ENCODE data around the gene TTC1.
"Not testable (repeated sequence)": the region's sequence is repeated elsewhere in the genome, so short reads cannot be mapped to it uniquely, and the experiment has no call there.

TTC1 gene

DNA sequence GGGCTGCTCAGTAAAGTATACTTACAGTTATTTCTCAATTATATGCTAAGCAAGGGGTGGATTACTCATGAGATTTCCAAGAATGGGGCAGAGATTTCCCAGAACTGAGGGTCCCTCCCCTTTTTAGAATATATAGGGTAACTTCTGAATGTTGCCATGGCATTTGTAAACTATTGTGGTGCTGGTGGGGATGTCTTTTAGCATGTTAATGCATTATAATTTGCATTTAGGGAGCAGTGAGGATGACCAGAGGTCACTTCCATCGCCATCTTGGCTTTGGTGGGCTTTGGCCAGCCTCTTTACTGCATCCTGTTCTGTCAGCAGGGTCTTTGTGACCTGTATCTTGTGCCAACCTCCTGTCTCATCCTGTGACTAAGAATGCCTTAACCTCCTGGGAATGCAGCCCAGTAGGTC, 35.5 kb downstream of the TTC1 start:
- DNase-seq = no peak

DNA sequence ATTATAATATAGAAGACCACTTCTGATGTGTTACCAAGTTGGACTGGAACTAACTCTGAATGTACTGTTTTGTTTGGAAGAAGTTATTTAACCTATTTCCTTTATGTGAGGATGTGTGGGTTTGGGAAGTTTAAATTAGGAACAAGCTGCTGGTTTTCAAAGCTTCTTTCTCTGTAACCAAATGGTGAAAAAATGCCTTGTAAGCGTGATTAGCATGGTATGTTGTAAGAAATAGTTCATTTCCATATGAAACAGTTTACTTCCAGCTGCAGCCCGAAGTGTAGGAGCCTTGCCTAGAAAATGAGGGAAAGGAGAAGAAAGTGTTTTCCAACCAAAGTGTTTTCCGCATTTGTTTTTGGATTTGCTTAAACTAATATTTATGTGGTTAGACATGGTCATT, 36.0 kb downstream of the TTC1 start:
- peak; percentile 29 for DNase-seq

DNA sequence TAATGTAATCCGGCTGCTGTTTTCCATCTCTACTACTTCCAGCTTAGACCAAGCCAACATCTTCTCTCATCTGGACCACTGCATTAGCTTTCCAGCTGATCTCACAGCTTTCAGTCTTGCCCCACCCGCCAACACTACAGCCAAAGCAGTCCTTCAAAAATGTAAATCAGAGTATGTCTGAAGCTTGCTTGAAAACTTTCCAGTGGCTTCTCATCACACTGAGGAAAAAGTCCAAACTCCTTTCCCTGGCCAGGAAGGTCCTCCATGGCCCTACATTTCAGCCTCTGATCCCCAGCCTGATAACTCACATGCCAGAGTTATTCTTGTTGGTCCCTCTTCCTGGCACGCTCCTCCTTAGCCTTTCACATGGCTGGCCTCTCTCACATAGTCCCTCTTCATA, 38.5 kb downstream of the TTC1 start:
- no peak for DNase-seq

DNA sequence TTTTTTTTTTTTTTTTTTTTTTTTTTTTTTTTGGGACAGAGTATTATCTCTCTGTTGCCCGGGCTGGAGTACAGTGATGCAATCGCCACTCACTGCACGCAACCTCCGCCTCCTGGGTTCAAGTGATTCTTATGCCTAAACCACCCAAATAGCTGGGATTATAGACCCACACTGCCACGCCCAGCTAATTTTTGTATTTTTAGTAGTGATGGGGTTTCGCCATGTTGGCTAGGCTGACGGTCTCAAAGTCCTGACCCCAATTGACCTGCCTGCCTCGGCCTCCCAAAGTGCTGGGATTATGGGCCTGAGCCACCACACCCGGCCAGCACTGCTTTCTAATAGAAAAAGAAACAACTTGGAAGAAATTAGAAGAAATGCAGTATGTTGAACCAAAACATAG, 39.2 kb downstream of the TTC1 start:
- no peak for DNase-seq

DNA sequence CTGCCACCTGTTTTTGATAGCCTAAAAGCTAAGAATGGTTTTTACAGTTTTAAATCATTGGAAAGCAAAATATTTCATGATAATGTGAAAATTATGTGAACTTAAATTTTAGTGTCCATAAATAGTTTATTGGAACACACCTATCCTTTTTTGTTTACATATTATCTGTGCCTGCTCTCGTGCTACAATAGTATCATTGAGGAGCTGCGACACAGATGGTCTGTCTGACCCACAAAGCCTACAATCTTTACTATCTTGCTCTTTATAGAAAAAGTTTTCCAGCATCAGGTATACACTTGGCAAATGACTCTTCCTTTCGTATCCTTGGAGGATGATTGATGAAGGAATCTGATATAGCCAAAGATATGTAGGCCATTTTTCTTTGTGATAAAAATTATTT, 40.2 kb downstream of the TTC1 start:
- DNase-seq = no peak

DNA sequence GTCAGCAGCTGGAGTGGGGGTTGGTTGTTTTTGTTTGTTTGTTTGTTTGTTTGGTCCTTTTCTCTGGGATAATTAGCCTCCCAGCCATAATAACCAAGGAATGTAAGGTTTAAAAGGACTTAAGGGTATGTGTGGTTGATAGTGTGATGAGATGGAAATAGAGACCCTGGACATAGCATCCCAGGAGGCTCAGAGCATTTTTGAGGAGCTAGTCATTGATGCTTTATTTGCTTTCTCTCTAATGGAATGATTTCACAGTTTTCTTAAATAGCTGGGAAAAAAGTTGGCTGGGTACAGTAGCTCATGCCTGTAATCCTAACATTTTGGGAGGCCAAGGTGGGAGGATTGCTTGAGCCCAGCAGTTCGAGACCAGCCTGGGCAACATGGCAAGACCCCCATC, 45.1 kb downstream of the TTC1 start:
- DNase-seq = peak; percentile 51

DNA sequence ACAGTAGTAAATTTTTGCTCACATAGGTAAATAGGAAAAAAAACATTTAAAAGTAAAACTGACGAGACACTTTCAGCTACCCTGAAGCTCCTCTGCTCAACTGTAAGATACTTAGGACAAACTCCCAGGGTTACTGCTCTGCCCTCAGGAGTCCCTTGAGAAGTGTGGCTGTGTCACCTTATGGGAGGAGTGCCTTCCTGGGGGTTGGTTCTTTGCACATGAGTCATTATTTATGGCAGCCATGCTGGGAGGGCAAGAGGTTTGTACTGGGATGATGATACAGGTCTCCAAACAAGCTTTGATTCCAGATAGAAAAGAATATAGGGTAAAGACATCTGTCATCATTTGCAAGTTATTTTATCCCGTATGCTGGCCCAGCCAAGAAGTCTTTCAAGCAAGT, 45.9 kb downstream of the TTC1 start:
- DNase-seq = peak; percentile 33

DNA sequence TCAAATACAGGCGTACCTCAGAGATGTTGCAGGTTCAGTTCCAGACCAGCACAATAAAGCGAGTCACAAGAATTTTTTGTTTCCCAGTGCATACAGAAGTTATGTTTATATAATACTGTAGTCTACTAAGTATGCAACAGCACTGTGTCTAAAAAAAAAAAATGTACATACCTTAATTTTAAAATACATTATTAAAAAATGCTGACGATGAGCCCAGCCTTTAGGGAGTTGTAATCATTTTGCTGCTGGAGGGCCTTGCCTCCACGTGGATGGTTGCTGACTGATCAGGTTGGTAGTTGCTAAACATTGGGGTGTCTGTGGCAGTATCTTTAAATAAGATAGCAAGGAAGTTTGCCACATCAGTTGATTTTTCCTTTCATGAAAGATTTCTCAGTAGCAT, 48.3 kb downstream of the TTC1 start:
- DNase-seq = no peak

DNA sequence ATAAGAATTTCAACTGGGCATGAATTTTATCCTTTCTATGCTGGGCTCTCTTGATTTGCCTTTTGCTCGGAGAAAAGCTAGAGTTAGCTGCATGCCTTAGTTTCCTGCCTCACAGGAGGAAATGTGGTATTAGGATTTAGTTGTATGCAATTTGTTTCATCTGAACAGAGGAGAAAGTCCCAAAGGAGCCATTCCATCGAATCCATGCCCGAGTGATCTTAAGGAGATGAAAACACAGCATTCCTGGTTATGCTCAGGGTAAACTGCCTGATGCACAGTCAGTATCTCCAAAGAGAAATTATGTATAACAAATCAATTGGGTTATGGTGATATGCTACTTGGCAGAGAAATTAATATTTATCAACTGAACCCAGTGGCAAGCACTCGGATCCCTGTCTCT, 51.1 kb downstream of the TTC1 start:
- DNase-seq = no peak

DNA sequence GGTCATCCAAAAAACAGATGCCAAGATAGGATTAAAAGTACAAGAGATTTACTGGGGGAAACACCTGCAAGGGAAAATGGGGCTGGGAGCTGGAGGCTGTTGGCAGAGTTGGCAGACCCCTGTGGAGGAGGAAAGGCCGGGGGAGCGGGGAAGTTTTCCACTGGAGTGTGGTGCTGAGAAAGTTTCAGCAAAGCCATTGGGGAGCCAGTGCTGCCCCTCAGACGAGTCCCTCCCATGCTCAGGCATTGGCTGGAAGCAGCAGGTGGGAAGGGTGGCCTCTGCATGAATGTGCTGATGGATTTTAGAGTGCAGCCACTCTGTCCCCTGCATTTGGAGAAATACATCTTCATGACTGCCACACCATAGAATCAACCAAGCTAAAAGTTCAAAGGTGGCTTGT, 52.8 kb downstream of the TTC1 start:
- DNase-seq = no peak

DNA sequence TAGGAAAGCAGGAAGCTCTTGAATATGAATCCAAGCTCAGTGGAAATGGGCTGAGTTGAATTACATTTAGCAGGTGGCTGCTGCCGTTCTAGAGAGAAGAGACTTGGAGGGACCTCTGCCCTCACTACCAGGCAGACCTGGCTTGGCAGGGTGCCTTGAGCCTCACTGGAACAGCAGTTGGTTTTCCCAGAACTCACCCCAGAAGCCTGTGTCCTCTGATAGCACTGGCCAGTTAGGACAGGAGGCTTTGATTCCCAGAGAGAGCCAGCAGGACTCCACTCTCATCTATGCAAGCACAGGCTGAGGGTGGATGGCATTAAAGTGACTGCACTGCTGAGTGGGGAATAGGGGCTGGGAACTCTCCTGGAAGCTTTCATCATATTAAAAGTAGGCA, 55.5 kb downstream of the TTC1 start:
- no peak for DNase-seq

DNA sequence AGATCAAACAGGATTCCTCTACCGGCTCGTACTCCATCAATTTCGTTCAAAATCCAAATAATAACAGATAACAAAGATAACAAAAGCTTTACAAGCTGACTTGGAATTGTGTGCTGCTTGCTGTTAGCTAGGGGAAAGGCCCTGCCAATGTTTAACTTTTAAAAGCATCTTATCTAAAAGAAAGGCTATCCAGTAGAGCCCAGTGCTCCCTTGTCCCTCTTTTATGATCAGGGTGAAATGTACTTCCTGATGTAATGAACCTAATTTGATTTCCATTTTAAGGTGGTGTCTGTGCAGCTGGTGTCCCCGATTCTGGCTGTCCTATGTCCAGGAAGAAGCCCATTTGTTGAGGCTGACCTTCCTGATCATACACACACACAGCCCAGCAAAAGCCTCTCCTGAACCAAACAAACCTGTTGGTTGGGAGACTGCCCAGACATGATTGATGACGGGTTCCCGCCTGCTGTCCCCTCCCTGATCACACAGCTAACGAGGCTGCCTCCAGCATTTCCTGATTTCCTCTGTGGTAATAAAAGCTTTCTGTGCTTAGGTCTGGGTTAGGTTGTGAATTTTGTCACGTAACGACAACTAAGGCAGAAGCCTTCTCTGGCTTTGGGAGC, 56.2 kb downstream of the TTC1 start:
- DNase-seq = no peak

DNA sequence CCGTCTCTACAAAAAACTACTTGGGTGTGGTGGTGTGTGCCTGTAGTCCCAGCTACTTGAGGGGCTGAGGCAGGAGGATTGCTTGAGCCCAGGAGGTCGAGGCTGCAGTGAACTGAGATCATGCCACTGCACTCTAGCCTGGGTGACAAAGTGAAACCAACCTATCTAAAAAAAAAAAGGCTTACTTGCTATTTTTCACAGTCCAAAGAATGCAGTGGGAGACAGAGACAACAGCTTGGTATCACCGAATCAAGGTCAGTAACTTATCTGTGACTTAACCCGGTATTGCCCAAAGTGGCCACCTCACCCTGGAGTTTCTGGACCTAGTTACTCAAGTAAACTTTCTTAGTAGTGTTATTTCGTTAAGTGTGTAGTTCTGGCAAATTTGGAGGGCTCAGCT, 60.2 kb downstream of the TTC1 start:
- DNase-seq = not testable (repeated sequence)

DNA sequence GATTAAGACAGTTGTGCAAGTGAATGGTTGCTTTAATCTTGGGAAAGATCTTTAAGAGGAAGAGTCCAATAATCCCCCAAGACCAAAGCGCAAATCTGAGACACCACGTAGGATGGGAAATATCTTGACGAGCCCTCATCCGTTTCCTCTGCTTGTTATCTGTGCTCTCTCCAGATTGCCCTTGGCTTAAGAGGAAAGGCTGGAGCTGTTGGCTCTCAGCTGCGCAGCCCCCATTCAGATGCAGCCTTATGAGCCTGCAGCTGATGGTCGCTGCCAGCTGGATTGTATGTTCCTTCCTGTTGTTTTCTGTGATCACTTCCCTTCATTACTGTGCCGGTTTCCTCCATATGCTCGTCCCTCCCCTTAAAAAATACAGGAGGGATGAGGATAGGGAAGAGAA, 62.6 kb downstream of the TTC1 start:
- DNase-seq = peak; percentile 18

DNA sequence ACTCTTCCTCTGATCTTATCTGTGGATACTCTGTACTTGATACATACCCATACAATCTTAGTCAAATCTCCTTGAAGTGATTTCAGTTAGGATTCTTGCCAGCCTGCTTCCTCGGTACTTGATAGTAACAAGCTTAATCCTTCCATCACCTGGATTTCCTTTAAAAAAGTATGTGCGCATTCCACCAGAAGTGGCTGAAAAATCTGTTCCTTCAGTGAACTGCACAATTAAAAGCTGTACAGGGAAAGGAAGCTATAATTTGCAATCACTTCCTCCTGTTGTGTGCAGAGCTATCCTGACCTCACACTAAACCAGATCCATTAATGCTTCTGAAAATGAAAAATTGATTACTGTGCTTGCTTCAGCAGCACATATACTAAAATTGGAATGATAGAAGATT, 63.0 kb downstream of the TTC1 start:
- DNase-seq = no peak

DNA sequence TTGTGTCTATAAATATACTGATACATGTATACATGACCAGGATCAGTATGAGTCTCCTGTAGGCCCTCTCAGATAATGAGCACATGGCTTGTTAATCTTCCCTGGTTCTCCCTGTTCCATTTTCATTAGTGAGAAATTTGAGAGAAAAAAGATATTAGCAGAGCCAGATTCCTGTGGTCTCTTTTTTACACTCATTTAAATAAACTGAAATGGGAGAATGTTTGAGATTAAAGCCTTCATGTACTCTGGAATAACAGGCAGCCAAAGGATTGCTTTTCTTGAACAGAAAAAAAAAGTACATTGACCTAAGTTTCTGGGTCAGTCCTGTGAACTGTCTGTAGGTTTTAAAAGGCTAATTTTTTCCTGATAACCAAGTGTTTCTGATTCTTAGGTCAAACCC, 66.1 kb downstream of the TTC1 start:
- no peak for DNase-seq

DNA sequence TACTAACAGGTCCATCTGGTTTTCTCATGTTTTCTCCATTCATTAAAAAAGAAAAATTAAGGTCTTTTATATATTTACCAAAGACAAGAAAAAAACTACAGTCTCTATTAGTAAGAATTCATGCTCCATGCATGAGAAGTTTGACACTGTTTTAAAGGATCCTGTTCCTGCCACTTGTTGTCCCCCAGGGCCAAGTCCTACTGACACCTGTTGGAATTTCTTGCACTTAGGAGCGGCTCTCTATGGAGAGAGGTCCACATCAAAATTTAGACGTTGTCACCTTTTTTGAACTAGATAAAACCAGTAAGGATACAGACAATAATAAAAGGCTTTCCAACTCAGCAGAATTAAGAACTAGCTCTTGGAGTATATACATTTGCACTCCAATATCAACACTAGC, 68.1 kb downstream of the TTC1 start:
- no peak for DNase-seq

DNA sequence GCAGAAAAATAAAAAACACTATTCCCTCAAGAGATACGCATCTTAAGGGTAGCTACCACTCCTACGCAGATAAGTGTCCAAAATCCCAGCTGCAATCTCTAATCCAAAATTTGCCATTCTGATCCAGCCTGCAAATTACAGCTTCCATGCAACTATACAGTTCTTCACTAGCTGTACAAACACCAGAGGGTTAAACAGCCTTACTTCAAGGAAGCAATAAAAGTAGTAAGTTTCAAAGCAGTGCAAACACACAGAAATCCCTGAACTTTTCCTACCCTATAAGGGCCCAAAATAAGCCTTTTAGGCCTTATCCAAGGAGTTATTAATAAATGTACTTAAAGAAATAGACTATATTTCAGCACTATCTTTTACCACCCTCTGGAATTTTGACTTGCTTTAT, 70.8 kb downstream of the TTC1 start:
- no peak for DNase-seq

DNA sequence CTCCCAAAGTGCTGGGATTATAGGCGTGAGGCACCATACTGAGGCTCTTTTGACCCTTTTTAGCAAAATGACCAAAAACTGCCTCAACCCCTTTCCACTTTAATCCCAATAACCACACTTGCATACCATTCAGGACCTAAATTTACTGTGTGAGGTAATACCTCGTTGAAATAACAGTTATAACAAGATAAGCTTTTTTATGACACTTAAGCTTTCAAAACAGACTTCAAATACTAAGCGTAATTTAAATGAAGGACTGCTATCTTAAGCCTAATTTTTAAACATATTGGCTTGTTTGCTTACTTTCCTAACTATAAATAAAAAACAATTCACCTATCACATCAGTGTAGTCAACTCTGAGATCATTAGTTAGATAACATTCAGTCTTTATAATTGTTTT, 72.6 kb downstream of the TTC1 start:
- no peak for DNase-seq

DNA sequence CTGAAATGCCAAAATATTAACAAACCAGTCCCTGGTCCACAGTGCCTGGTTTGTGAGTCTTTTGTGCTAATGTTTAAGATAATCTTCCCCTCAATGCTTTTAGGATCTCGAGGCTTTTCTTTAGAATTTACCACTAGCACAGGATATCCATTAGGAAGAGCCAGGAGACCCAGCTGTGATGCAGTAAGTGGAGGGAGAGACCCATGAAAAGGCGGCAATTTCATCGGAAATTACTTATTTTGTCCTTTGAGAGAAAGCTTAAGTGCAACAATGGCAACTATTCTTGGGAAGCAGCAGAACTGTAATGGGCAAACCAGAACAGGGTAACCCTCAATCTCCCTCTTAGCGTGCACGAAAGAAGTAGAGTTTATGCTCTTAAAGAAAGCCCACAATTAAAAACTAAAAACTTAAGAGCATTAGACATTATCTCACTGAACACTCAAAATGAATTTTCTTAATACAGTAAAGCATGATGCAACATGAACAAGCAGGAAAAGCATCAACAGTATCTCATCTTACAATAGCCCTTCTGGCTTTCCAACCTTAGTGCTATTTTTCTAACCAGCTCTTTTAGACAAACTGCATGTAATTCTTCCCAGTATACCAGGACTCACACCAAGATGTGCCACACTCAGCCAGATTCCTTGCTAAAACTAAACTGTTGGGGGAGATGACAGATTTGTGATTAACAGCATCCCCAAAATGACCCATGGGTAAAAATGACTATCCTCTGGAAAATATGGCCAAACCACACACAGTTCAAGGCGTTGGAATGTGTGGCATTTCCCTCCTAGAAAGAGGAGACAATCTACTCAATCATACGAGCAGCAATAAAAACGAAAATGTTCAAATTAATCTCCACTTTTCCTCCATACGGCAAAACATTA, 73.9 kb downstream of the TTC1 start:
- peak; percentile 95 for DNase-seq

DNA sequence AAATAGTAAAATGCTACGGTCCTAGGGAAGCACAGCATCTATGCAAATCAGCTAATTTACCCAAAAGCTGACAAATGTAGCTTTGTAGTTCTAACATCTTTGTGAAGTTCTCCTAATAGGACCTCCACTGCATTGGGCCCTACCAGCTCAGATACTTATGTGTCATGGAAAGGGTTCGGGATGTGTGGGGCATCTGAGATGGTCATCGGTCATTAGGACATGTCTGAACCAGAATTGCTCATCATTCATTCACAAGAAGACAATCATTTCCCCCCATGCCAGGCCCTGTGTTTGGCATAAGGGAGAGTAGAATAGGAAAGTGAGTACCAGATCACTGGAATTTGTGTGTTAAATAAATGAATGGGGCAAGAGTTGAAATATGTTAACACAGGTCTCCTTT, 74.6 kb downstream of the TTC1 start:
- DNase-seq = no peak

DNA sequence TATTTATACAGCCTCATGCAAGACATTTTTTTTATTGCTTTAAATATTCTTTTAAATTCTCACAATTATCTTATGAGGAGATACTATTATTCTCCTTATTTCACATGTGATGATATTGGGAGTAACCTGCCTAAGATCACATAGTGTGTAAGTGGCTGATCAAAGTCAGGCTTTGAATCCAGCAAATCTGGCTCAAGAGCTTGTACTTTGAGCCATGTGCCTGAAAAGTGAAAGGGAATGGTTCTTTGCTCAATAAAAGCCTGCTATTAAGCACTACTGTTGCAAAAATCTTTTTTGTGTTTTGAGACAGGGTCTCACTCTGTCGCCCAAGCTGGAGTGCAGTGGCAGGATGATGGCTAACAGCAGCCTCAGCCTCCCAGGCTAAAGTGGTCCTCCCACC, 75.2 kb downstream of the TTC1 start:
- DNase-seq = no peak

DNA sequence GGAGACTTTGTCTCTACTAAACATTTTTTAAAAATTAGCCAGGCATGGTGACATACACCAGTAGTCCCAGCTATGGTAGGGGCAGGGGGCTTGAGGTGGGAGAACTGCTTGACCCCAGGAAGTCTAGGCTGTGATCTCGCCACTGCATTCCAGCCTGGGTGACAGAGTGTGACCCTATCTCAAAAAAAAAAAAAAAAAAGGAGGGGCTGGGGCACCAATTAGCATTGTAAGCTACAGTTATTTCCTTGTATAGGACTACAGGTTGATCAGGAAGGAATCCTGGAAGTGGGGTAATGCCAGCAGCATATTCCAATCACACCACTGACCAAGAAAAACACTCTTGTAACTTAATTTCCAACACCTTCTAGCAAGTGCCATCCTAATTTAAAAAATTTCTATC, 78.3 kb downstream of the TTC1 start:
- no peak for DNase-seq

DNA sequence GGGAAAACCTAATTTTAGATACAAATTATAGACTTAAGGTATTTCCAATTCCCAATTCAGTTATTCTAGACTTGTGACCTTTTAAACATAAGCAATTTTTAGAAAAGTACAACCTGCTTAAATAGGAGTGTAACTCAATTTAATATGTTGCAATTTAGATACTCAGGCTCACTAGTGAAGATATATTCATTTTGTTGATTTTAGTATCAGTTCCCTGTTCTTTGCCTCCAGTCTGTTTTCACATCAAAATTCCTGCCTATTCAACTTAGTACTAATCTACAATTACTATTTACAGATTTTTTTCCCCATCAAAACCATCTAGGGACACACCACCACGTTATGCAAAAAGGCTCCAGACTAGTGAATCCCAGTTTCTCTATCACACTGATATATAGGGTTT, 79.9 kb downstream of the TTC1 start:
- DNase-seq = no peak

DNA sequence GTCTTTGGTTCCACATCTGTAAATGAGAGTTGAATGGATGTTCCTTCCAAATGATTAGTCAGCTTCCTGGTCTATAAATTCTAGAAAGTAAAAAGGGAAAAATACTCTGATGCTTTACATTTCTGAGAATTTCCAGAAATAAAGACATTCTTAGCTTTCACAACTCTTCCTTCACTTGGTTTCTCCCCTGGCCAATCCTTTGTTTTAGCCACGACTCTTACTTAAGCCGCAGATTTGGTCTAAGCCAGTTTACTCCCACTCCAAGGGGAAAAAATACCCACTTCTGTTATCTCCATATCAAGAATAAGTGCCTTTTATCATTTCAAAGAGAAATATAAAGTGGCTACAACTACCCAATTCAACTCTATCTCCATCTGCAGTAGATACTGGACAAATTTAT, 80.6 kb downstream of the TTC1 start:
- DNase-seq = peak; percentile 3

Data from fibroblast of skin of right quadriceps (primary cell).